GM23248 (cell line): Measurements from ENCODE around the gene PDE6G.

Experiments used
- EZH2 ChIP-seq: fragments of 200-600 bp; sonication (generic); IDR thresholded peaks from 2 replicates; pipeline ENCODE4 v1.6.1; 2018; ENCODE audit warnings: antibody characterized with exemption, mild to moderate bottlenecking; ENCODE audit not compliant: insufficient read depth, poor library complexity, severe bottlenecking
- EZH2phosphoT487 ChIP-seq: fragments of 200-600 bp; sonication (generic); IDR thresholded peaks from 2 replicates; pipeline ENCODE4 v1.6.1; 2018; ENCODE audit warnings: antibody characterized with exemption, moderate library complexity, mild to moderate bottlenecking, low read depth; ENCODE audit not compliant: insufficient read depth

DNA sequence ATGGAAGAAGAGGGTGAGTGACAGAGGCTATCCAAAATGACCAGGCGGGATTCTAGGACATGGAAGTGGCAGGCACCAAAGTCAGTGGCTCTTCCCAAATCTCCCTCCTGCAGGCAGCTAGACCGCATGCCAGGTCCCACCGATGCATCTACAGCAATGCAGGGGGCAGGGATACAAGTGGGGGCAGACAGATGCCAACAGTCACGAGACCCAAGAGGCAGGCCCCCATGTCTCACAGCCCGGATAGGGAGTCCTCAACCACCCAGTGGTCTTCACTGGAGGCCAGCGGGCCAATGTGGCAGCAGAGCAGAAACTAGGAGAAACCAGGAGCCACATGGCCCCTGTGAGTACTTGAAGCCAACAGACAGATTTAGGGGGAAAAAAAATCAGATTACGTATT, 39.5 kb downstream of the PDE6G start:
- no peak for TF ChIP-seq EZH2
- no peak for TF ChIP-seq EZH2phosphoT487
